NCI-H146 treated with DMSO at 0.1 percent for 48 hours (cell line): Measurements from ENCODE around the gene SV2B.
"Not testable (repeated sequence)": the region's sequence is repeated elsewhere in the genome, so short reads cannot be mapped to it uniquely, and the experiment has no call there.

Experiments used
- DNase-seq: peaks from one replicate; lab custom pipeline; 2025; ENCODE audit not compliant: unreplicated experiment; lab: John Stamatoyannopoulos, UW

SV2B gene, protein sequence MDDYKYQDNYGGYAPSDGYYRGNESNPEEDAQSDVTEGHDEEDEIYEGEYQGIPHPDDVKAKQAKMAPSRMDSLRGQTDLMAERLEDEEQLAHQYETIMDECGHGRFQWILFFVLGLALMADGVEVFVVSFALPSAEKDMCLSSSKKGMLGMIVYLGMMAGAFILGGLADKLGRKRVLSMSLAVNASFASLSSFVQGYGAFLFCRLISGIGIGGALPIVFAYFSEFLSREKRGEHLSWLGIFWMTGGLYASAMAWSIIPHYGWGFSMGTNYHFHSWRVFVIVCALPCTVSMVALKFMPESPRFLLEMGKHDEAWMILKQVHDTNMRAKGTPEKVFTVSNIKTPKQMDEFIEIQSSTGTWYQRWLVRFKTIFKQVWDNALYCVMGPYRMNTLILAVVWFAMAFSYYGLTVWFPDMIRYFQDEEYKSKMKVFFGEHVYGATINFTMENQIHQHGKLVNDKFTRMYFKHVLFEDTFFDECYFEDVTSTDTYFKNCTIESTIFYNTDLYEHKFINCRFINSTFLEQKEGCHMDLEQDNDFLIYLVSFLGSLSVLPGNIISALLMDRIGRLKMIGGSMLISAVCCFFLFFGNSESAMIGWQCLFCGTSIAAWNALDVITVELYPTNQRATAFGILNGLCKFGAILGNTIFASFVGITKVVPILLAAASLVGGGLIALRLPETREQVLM

DNA sequence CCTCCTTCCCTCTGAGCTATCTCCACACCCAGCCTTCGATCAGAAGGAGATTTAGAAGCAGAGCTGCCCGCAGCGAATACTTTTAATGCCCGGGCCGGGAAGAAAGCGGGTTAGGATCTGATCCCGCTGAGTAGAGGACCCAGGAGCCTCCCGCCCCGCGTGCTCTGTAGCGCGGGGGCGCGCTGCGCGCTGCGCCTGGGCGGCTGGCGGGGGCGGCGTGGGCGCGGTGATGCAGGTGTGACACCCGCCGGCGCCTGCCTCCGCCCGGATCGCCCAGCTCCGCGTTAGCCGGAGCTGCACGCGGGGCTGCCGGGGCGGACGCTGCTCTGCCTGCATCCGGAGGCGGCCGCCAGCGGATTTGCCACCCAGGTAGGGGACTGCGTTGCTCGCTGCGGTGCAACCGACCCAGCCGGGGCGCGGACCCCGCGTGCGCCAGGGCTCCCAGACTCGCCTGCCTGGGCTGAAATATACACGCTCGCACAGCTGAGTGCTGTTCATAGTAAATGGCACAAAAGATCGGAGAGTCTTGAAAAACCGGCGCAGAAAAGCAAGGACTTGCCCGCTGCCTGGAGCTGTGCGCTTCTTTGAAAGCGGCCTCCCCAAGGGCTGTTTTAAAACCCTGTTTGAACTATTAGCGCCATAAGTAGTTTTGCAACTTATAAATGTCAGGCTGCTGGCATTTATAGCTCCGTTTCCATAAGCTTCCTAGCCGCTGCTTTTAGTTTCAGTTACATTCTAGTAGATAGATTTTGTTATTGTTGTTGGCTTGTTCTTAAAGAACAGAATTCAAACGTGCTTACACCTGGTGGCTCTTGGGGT is at the start of gene SV2B:
Gene SV2B (plus strand): TSS at position 263 of the 819 bp plus-strand sequence. CDS start 126,007 bp downstream, outside the sequence.
- DNase-seq = no peak

DNA sequence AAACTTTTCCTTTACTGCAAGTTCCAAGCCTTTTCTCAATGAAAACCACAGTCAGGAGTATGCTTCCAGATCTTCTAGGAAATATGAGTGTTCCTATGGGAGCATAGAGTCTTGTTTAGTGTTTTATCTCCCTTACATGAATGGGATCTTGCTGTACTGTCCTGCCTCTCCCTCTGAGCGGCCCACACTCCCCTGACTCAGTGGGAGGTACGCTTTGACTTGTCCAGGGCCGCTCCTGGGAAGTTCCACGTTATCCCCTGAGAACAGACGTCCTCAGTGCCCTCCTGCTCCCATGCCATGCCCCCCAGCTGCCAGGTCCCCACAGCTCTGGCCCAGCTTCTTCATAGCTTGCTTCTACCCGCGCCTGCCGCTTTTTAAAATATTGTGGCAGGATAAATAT is 48.8 kb upstream of the SV2B start:
- no peak for DNase-seq

DNA sequence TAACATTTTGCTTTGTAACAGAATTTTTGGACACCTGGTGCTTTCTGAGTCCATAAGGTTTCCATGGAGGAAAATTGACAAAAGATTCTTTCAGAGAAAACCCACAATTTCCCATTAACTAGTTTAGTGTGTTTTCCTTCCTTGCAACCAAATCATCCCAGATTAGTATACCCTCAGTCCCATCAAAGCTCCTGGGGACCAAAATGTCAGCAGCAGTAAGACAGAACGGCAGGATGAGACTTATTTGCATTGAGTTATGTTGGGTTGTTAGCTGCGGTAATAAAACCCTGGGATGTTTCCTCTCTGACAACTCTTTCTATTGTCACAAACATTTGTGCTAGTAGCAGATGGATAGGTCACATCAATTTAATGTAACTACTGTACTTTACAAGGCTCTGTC is 45.2 kb upstream of the SV2B start:
- no peak for DNase-seq

- peak; percentile 71 for DNase-seq
Measured at GRCh38 chr15:91055548-91056331, 44.3 kb upstream of the SV2B start.

- DNase-seq = no peak
Measured at GRCh38 chr15:91061230-91061629, 38.8 kb upstream of the SV2B start.

- no peak for DNase-seq
Measured at GRCh38 chr15:91061997-91062396, 38.1 kb upstream of the SV2B start.

DNA sequence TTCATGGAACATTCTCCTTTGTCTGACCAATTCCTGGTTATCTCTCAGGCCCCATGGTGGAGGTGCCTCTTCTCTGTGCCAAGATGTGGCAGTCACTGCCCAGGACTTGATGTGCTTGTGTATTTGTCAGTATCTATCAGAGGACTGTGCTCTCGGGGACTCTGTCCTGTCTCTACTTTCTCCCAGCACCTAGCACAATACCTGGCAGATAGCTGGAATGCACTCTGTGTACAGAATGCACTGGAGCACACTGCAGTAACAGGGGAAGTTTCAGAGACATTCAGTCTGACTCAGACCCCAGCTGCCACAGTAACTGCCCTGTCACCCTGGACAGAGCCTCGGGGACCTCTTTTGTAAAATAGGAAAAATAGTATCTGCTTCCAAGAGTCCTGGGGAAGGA is 34.6 kb upstream of the SV2B start:
- DNase-seq = no peak

- no peak for DNase-seq
Measured at GRCh38 chr15:91067036-91067435, 33.0 kb upstream of the SV2B start.

DNA sequence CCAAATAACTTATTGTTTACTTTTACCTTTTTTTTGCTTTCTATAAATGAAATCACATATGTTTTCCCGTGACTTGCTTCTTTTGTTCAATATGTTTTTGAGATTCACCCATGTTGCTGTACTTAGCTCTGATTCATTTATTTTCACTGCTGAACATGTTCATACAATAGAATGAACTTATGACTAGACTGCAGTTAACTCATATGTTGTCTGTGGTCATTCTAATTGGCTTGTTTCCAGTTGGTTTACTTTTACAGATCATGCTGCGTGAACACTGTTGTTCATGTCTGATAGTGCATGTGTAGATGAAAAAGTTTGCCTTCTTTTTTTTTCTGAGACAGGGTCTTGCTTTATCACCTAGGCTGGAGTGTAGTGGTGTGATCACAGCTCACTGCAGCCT is 31.6 kb upstream of the SV2B start:
- DNase-seq = no peak

GRCh38 chr15:91068966-91069365 is 31.1 kb upstream of the SV2B start:
- no peak for DNase-seq

GRCh38 chr15:91070872-91071271 is 29.2 kb upstream of the SV2B start:
- no peak for DNase-seq

DNA sequence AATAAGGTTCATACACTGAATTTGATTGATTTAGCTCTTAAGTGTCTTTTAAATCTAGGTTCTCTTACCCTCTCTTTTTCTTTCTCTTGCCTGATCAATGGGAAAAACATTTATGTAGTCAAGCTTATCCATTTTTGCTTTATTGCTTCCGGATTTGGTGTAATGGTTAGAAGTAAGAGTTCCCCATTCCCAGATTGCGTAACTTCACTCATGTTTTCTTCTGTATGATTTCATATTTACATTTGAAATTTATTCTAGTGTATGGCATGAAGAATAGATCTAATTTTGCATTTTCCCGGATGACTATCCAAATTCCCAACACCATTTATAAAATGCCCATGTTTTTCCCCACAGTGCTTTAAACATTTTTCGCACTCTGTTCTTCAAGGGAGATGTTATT is 27.9 kb upstream of the SV2B start:
- no peak for DNase-seq

DNA sequence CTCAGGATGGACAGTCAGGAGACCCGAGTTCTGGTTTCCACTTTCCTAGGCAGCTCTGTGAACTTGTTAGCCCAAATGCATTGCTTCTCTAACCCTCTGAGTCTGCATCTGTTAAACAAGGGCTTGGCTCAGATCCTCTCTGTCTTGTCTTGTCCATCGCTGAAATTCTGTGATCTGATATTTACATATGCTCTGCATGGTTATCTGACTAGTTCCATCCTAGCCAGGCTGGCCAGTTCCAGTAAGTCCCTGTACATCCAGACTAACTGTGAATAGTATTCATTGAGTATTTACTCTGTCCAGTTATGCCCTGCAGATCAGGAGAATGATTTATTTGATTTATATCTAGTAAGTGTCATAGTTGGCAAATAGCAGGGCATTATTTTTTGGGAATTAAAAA is 27.0 kb upstream of the SV2B start:
- DNase-seq = no peak

- DNase-seq = no peak
Measured at GRCh38 chr15:91073768-91074167, 26.3 kb upstream of the SV2B start.

DNA sequence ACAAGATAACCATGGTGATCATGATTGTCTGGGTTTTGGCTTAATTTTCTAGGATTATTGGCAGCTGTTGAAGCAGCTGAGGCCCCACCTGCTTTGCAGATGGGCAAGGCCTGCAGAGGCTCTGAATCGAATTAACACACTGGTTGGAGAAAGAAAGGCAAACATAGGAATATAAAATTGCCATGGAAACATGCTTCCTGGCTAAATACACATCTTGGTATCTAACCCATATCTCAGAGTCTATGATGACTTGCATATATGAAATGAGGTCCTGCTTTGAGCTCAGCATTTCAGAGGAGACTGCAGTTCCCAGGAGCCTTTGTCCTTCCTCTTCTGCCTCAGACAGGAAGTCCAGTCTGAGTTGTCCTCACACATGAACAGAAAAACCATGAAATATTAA is 24.3 kb upstream of the SV2B start:
- peak; percentile 52 for DNase-seq

DNA sequence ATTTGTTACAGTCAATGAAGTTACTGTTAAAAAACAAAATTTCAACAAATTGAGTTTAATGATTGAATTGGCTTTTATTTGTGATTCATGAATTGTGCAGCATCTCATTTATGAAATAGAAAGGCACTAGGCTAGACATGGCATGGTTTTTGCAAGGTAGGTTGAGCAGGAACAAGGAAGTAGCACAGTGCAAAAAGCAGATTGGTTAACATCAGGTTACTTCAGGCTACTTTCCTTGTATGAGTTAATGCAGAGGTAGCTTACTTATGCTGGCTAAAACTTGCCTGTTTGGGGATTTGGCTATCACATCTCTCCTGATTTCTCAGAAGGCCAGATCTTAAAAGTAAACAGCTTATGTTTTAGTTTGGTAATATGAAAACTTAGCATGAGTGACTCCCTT is 23.0 kb upstream of the SV2B start:
- no peak for DNase-seq

- not testable (repeated sequence) for DNase-seq
Measured at GRCh38 chr15:91093866-91094265, 6.2 kb upstream of the SV2B start.

GRCh38 chr15:91098451-91098850 is 1.6 kb upstream of the SV2B start:
- no peak for DNase-seq

DNA sequence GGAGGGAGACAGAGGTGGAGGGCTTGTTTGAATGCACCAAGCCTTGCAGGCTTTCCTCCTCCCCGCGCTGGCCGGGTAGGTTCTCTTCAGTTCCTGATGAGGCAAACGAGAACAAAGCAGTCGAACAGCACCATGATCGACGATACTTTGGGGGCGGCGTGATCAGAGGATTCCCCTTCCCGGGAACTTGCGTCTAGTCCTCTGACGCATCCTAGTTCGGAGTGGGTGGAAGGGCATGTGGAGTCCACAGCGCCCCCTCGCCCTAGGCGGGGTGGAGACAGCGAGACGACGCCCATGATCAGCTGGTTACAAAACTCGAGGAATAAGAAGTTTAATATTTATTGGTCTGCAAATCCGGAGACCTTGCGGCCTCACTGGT is 452 bp upstream of the SV2B start:
- DNase-seq = peak; percentile 35

GRCh38 chr15:91100814-91101607 is 954 bp downstream of the SV2B start:
- no peak for DNase-seq
